IMR-90 (cell line): Measurements from ENCODE around the gene LY6G5C. TPM values are rescaled to one million over a fixed set of nuclear protein-coding genes. Genes with fewer than 3 reads are reported as not detected.

Source experiments
- ATAC-seq: fragments of 200-7000 bp; cut with Tn5 transposase; 2 replicates; pipeline ENCODE4 v1.9.1; 2020; ENCODE audit warnings: low read depth, mild to moderate bottlenecking, moderate library complexity
- BruUV-seq: library from RNA; stranded (reverse); fragments of 400-500 nt; replicated peaks from 2 replicates; lab custom pipeline; 2021; lab: Mats Ljungman, UMichigan
- CTCF ChIA-PET: fragments of 300-600 bp; formaldehyde crosslinking; extraction: SDS; loops from one replicate; lab custom pipeline; 2021; ENCODE audit warnings: antibody characterized with exemption; lab: Yijun Ruan, JAX
- POLR2A ChIA-PET: fragments of 300-600 bp; sonication (Branson Sonifier 250); formaldehyde crosslinking; loops from one replicate; lab custom pipeline; 2022; ENCODE audit warnings: antibody characterized with exemption; ENCODE audit not compliant: unreplicated experiment; lab: Charles Lee
- DNase-seq: peaks from one replicate; pipeline ENCODE4 v3.0.0; 2013
- H2AFZ ChIP-seq: replicated peaks from 2 replicates; pipeline ENCODE3; 2013; ENCODE audit warnings: low read length, mild to moderate bottlenecking; ENCODE audit not compliant: poor library complexity
- H2AK5ac ChIP-seq: 2 replicates; pipeline ENCODE4 v1.6.1; 2013; ENCODE audit warnings: low read depth, low read length, inconsistent platforms
- H2AK9ac ChIP-seq: replicated peaks from 2 replicates; pipeline ENCODE3; 2013; ENCODE audit warnings: mild to moderate bottlenecking, low read depth, low read length, moderate library complexity; ENCODE audit not compliant: poor library complexity
- H2BK120ac ChIP-seq: 2 replicates; pipeline ENCODE4 v1.6.1; 2013; ENCODE audit warnings: low read depth, low read length, inconsistent platforms
- H2BK15ac ChIP-seq: 3 replicates; pipeline ENCODE4 v1.6.1; 2013; ENCODE audit warnings: low read depth, low read length, inconsistent platforms
- H2BK20ac ChIP-seq: 2 replicates; pipeline ENCODE4 v1.6.1; 2013; ENCODE audit warnings: low read depth, mild to moderate bottlenecking, inconsistent platforms, low read length, moderate library complexity
- H2BK5ac ChIP-seq: 2 replicates; pipeline ENCODE4 v1.6.1; 2013; ENCODE audit warnings: mild to moderate bottlenecking, low read depth, low read length, inconsistent platforms; ENCODE audit not compliant: poor library complexity, severe bottlenecking
- H3K14ac ChIP-seq: replicated peaks from 2 replicates; pipeline ENCODE4 v1.6.1; 2013; ENCODE audit warnings: low read depth, low read length, inconsistent platforms
- H3K18ac ChIP-seq: 2 replicates; pipeline ENCODE4 v1.6.1; 2013; ENCODE audit warnings: low read depth, low read length, control low read depth
- H3K23ac ChIP-seq: 2 replicates; pipeline ENCODE4 v1.6.1; 2013; ENCODE audit warnings: low read depth, low read length, inconsistent platforms
- H3K27ac ChIP-seq: 2 replicates; pipeline ENCODE4 v1.5.1; 2013; ENCODE audit warnings: mild to moderate bottlenecking, control low read depth, low read length; ENCODE audit not compliant: insufficient read depth
- H3K27me3 ChIP-seq: 2 replicates; pipeline ENCODE4 v1.6.1; 2013; ENCODE audit warnings: low read length; ENCODE audit not compliant: control insufficient read depth, insufficient read depth
- H3K36me3 ChIP-seq: 2 replicates; pipeline ENCODE4 v1.6.1; 2013; ENCODE audit warnings: low read length, mixed read lengths; ENCODE audit not compliant: control insufficient read depth, insufficient read depth
- H3K4ac ChIP-seq: 2 replicates; pipeline ENCODE4 v1.6.1; 2013; ENCODE audit warnings: low read depth, low read length, inconsistent platforms
- H3K4me1 ChIP-seq: 2 replicates; pipeline ENCODE4 v1.6.1; 2013; ENCODE audit warnings: low read length, mixed read lengths; ENCODE audit not compliant: control insufficient read depth, insufficient read depth
- H3K4me2 ChIP-seq: 2 replicates; pipeline ENCODE4 v1.6.1; 2013; ENCODE audit warnings: low read depth, mild to moderate bottlenecking, control low read depth, low read length, moderate library complexity
- H3K4me3 ChIP-seq: 2 replicates; pipeline ENCODE4 v1.5.1; 2013; ENCODE audit warnings: low read depth, mild to moderate bottlenecking, control low read depth, low read length, moderate library complexity; ENCODE audit not compliant: insufficient read depth
- H3K56ac ChIP-seq: 2 replicates; pipeline ENCODE4 v1.6.1; 2013; ENCODE audit warnings: low read length, inconsistent platforms; ENCODE audit not compliant: insufficient read depth; ENCODE audit errors: extremely low read depth
- H3K79me1 ChIP-seq, 2 experiments: 2 replicates each; pipeline ENCODE4 v1.6.1; 2013; ENCODE audit warnings: low read length in 2 of 2, inconsistent platforms in 1 of 2, low read depth in 1 of 2
- H3K9ac ChIP-seq: 2 replicates; pipeline ENCODE4 v1.6.1; 2013; ENCODE audit warnings: low read depth, low read length, control low read depth
- H3K9me1 ChIP-seq: 2 replicates; pipeline ENCODE4 v1.6.1; 2013; ENCODE audit warnings: low read length, inconsistent platforms; ENCODE audit not compliant: insufficient read depth
- H3K9me3 ChIP-seq: 2 replicates; pipeline ENCODE4 v1.6.1; 2013; ENCODE audit warnings: low read length; ENCODE audit not compliant: control insufficient read depth, insufficient read depth
- H4K20me1 ChIP-seq: 2 replicates; pipeline ENCODE4 v1.6.1; 2013; ENCODE audit warnings: low read length, inconsistent platforms; ENCODE audit not compliant: insufficient read depth
- H4K5ac ChIP-seq: 2 replicates; pipeline ENCODE4 v1.6.1; 2013; ENCODE audit warnings: mild to moderate bottlenecking, low read depth, low read length, control low read depth
- H4K8ac ChIP-seq, 2 experiments: 2 replicates each; pipeline ENCODE4 v1.6.1; 2013; ENCODE audit warnings: low read depth in 2 of 2, low read length in 2 of 2, control low read depth in 1 of 2, inconsistent platforms in 1 of 2
- H4K91ac ChIP-seq: 2 replicates; pipeline ENCODE4 v1.6.1; 2013; ENCODE audit warnings: low read depth, low read length, inconsistent platforms; ENCODE audit not compliant: insufficient read depth
- CHD1 ChIP-seq: IDR thresholded peaks from 2 replicates; pipeline ENCODE4 v1.6.1; 2012; ENCODE audit warnings: low read depth, low read length, improper control_type of control experiment
- MXI1 ChIP-seq: IDR thresholded peaks from 2 replicates; pipeline ENCODE4 v1.6.1; 2012; ENCODE audit warnings: low read depth, mild to moderate bottlenecking, low read length, moderate library complexity, borderline replicate concordance
- RFX5 ChIP-seq: IDR thresholded peaks from 2 replicates; pipeline ENCODE4 v1.8.0; 2012; ENCODE audit warnings: low read depth, mild to moderate bottlenecking, low read length, moderate library complexity
- WGBS, 2 experiments: methylation state at CpG; one replicate each; pipeline versions ENCODE4 v1.1.5 to v1.1.7; 2013; ENCODE audit warnings: missing lambda C conversion rate in 2 of 2; ENCODE audit not compliant: insufficient read length in 1 of 2; ENCODE audit errors: extremely low coverage in 2 of 2; 5-methylcytosine and 5-hydroxymethylcytosine counted together
- dilution Hi-C: fragments of 300-500 bp; cut with HindIII; formaldehyde crosslinking; loops from one replicate; pipeline ENCODE4 v1.14.3; 2018; ENCODE audit warnings: low sequenced_read_pairs; ENCODE audit not compliant: unreplicated experiment
- in situ Hi-C: fragments of 300-500 bp; cut with MboI; formaldehyde crosslinking; loops from 3 replicates; pipeline ENCODE4 v1.14.3; 2019; ENCODE audit warnings: low sequenced_read_pairs, inconsistent platforms, mixed read lengths
- intact Hi-C: fragments of 100-400 bp; cut with micrococcal nuclease; formaldehyde crosslinking; loops from 2 replicates; pipeline ENCODE4 v1.10.0; 2022
- polyA plus RNA-seq, 3 experiments: library from polyadenylated mRNA; depleted of rRNA; stranded (reverse); fragments of >200 nt; gene quantifications; 2 replicates each; pipeline ENCODE4 v1.2.3, GENCODE V29; 2012; ENCODE audit warnings: low replicate concordance in 1 of 3
- total RNA-seq: library from RNA; depleted of rRNA; stranded (reverse); fragments of >200 nt; gene quantifications from 2 replicates; pipeline ENCODE4 v1.2.3, GENCODE V29; 2012
- TF ChIP-seq, protein P1 (sequence below): fragments of 150-350 bp; IDR thresholded peaks from 2 replicates; pipeline ENCODE4 v1.6.1; 2017; ENCODE audit warnings: mild to moderate bottlenecking, antibody characterized with exemption, low read length, low read depth
- TF ChIP-seq, protein P2 (sequence below): conservative IDR thresholded peaks from 2 replicates; pipeline ENCODE4 v1.5.1; 2012; ENCODE audit warnings: mild to moderate bottlenecking, low read depth, low read length, improper control_type of control experiment

Gene LY6G5C
- total and polyA plus RNA-seq, 2 of the 4 experiments (the other 2 are of a cell fraction): 0.18 to 2.0 TPM

DNA sequence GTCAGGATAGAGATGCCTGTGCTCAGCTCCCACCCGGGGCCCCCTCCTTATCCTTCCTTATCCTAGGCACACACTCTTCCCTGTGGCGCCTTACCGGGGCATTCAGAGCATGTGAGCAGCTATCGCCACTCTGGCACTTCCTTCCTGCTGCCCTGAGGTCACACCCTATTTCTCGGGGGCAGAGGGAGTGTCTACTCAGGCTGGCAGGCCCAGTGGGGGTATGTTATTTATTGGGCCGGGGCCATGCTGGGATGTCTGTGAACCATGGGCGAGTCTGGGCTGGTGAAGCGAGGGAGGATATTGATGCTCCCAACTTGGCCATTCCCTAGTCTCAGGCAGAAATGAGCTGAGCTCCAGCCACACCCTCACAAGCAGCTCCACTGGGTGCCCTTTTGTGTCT is 30.4 kb upstream of the LY6G5C start:
- no peak overlapping the region for H3K4me2 ChIP-seq
- no peak overlapping the region for H2AK9ac ChIP-seq
- TF ChIP-seq CHD1 (no peak), RFX5 (no peak), MXI1 (no peak)
- TF ChIP-seq, protein P1, sequence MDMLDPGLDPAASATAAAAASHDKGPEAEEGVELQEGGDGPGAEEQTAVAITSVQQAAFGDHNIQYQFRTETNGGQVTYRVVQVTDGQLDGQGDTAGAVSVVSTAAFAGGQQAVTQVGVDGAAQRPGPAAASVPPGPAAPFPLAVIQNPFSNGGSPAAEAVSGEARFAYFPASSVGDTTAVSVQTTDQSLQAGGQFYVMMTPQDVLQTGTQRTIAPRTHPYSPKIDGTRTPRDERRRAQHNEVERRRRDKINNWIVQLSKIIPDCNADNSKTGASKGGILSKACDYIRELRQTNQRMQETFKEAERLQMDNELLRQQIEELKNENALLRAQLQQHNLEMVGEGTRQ: no peak
- TF ChIP-seq, protein P2, sequence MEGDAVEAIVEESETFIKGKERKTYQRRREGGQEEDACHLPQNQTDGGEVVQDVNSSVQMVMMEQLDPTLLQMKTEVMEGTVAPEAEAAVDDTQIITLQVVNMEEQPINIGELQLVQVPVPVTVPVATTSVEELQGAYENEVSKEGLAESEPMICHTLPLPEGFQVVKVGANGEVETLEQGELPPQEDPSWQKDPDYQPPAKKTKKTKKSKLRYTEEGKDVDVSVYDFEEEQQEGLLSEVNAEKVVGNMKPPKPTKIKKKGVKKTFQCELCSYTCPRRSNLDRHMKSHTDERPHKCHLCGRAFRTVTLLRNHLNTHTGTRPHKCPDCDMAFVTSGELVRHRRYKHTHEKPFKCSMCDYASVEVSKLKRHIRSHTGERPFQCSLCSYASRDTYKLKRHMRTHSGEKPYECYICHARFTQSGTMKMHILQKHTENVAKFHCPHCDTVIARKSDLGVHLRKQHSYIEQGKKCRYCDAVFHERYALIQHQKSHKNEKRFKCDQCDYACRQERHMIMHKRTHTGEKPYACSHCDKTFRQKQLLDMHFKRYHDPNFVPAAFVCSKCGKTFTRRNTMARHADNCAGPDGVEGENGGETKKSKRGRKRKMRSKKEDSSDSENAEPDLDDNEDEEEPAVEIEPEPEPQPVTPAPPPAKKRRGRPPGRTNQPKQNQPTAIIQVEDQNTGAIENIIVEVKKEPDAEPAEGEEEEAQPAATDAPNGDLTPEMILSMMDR: no peak
- intact Hi-C loops: no loop called here
- no peaks in the 10 kb centered on the region for H3K79me1 ChIP-seq
- DNase-seq: no peak
- H3K27me3 ChIP-seq: peaks cover 35% of the 10 kb centered on the region
- ChIA-PET CTCF (interaction anchor here (0.6 kb wide), 1 partner anchor 132 kb away, joined by 3 read pairs; no protein-coding TSS in a partner anchor), POLR2A (no interaction called here)
- no peak overlapping the region for H3K4me3 ChIP-seq
- H2BK5ac ChIP-seq: no peak overlapping the region
- H2AK5ac ChIP-seq: no peak overlapping the region
- in situ Hi-C loops: no loop called here
- H4K20me1 ChIP-seq: no peaks in the 10 kb centered on the region; the same call in 1 of the 2 replicates
- dilution Hi-C loops: no loop called here
- H3K23ac ChIP-seq: no peak overlapping the region
- H2AFZ ChIP-seq: no peak overlapping the region
- no peak overlapping the region for H3K14ac ChIP-seq
- no CpG with 5 or more reads among the region's 8 CpGs for WGBS, 2 experiments
- no peak overlapping the region for H2BK15ac ChIP-seq
- no peak overlapping the region for H3K27ac ChIP-seq
- no peak overlapping the region for H4K5ac ChIP-seq
- H3K56ac ChIP-seq: no peak overlapping the region
- no peak overlapping the region for H4K91ac ChIP-seq
- no peak overlapping the region for H4K8ac ChIP-seq
- no peak overlapping the region for H2BK20ac ChIP-seq
- no peak overlapping the region for H3K4ac ChIP-seq
- no peak overlapping the region for H3K9ac ChIP-seq
- H3K4me1 ChIP-seq: no peaks in the 10 kb centered on the region
- no peak for ATAC-seq
- no peak overlapping the region for H2BK120ac ChIP-seq
- no peaks in the 10 kb centered on the region for H3K36me3 ChIP-seq
- H3K9me1 ChIP-seq: no peaks in the 10 kb centered on the region
- no peak overlapping the region for H3K18ac ChIP-seq
- no peaks in the 10 kb centered on the region for H3K9me3 ChIP-seq
- no TSS peak for BruUV-seq
